ENCODE measurements around the gene KNL1. TPM values are rescaled to one million over a fixed set of nuclear protein-coding genes. Genes with fewer than 3 reads are reported as not detected.

Gene KNL1
- total and polyA plus RNA-seq, 4 donors, result 1.5 to 38.5 (median 2.9) TPM

GRCh38 chr15:40567111-40567510 is 26.9 kb upstream of the KNL1 start:
- Histone ChIP-seq H3K36me3 (ENCODE audit: control insufficient read depth in 4 of 4, insufficient read depth in 3 of 4, low read depth in 1 of 4, low read length in 3 of 4) (peaks cover 4% of the 10 kb centered on the region in 4 donors), H3K9me3 (ENCODE audit: control insufficient read depth in 4 of 4, low read length in 3 of 4) (no peaks in the 10 kb centered on the region), H3K4me3 (ENCODE audit: low read depth in 1 of 3, low read length in 3 of 3) (no peak overlapping the region), H3K9ac (ENCODE audit: low read depth in 1 of 2, low read length in 2 of 2) (no peak overlapping the region), H3K4me1 (ENCODE audit: control insufficient read depth in 4 of 4, insufficient read depth in 4 of 4, low read length in 3 of 4) (peaks cover 1 to 34% (median 24%) of the 10 kb centered on the region in 4 donors), H3K27me3 (ENCODE audit: control insufficient read depth in 4 of 4, insufficient read depth in 4 of 4, low read length in 3 of 4) (no peaks in the 10 kb centered on the region), H3K27ac (ENCODE audit: low read depth in 1 of 2, low read length in 2 of 2) (no peak overlapping the region)
- WGBS, result 26% methylated on average over 7 of the region's 7 CpGs
- DNase-seq (ENCODE audit: low spot score), result no peak
- TF ChIP-seq JUND (IDR thresholded peaks at IDR 0.05) (no peak), HNF4A (conservative IDR thresholded peaks at IDR 0.05) (peak in 1 of 2 donors; percentile 11), RAD21 (IDR thresholded peaks at IDR 0.05) (peak; percentile 35 to 58), ZBTB33 (IDR thresholded peaks at IDR 0.05) (no peak)
- TF ChIP-seq, protein P1, sequence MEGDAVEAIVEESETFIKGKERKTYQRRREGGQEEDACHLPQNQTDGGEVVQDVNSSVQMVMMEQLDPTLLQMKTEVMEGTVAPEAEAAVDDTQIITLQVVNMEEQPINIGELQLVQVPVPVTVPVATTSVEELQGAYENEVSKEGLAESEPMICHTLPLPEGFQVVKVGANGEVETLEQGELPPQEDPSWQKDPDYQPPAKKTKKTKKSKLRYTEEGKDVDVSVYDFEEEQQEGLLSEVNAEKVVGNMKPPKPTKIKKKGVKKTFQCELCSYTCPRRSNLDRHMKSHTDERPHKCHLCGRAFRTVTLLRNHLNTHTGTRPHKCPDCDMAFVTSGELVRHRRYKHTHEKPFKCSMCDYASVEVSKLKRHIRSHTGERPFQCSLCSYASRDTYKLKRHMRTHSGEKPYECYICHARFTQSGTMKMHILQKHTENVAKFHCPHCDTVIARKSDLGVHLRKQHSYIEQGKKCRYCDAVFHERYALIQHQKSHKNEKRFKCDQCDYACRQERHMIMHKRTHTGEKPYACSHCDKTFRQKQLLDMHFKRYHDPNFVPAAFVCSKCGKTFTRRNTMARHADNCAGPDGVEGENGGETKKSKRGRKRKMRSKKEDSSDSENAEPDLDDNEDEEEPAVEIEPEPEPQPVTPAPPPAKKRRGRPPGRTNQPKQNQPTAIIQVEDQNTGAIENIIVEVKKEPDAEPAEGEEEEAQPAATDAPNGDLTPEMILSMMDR (IDR thresholded peaks at IDR 0.05; ENCODE audit: low read depth, low read length, missing input control), result peak; percentile 8

GRCh38 chr15:40569129-40569953 is 24.7 kb upstream of the KNL1 start, which contains the start of gene RPUSD2:
Gene RPUSD2 (plus strand): TSS chr15:40569299. CDS start chr15:40569338, 39 bp downstream.
- Histone ChIP-seq H3K4me3 (ENCODE audit: low read depth in 1 of 3, low read length in 3 of 3) (peak within 1 kb of the TSS; percentile 74 to 97 (median 83)), H3K9ac (ENCODE audit: low read depth in 1 of 2, low read length in 2 of 2) (peak within 1 kb of the TSS; percentile 71 to 75), H3K27ac (ENCODE audit: low read depth in 1 of 2, low read length in 2 of 2) (peak within 1 kb of the TSS; percentile 52 to 74), H3K36me3 (ENCODE audit: control insufficient read depth in 4 of 4, insufficient read depth in 3 of 4, low read depth in 1 of 4, low read length in 3 of 4) (peaks cover 0 to 14% (median 13%) of the 10 kb centered on the region in 4 donors), H3K27me3 (ENCODE audit: control insufficient read depth in 4 of 4, insufficient read depth in 4 of 4, low read length in 3 of 4) (no peaks in the 10 kb centered on the region), H3K9me3 (ENCODE audit: control insufficient read depth in 4 of 4, low read length in 3 of 4) (no peaks in the 10 kb centered on the region), H3K4me1 (ENCODE audit: control insufficient read depth in 4 of 4, insufficient read depth in 4 of 4, low read length in 3 of 4) (peaks cover 1 to 25% (median 18%) of the 10 kb centered on the region in 4 donors)
- peak; percentile 95 for DNase-seq (ENCODE audit: low spot score)
- TF ChIP-seq MAX (IDR thresholded peaks at IDR 0.05), result peak; percentile 93
- TF ChIP-seq RAD21 (IDR thresholded peaks at IDR 0.05), result peak in 1 of 2 donors; percentile 24
- no peak for TF ChIP-seq NR2F2 (IDR thresholded peaks at IDR 0.05)
- TF ChIP-seq HNF4A (conservative IDR thresholded peaks at IDR 0.05), result peak; percentile 10 to 18
- TF ChIP-seq YY1 (IDR thresholded peaks at IDR 0.05), result peak; percentile 58
- TF ChIP-seq, protein P2, sequence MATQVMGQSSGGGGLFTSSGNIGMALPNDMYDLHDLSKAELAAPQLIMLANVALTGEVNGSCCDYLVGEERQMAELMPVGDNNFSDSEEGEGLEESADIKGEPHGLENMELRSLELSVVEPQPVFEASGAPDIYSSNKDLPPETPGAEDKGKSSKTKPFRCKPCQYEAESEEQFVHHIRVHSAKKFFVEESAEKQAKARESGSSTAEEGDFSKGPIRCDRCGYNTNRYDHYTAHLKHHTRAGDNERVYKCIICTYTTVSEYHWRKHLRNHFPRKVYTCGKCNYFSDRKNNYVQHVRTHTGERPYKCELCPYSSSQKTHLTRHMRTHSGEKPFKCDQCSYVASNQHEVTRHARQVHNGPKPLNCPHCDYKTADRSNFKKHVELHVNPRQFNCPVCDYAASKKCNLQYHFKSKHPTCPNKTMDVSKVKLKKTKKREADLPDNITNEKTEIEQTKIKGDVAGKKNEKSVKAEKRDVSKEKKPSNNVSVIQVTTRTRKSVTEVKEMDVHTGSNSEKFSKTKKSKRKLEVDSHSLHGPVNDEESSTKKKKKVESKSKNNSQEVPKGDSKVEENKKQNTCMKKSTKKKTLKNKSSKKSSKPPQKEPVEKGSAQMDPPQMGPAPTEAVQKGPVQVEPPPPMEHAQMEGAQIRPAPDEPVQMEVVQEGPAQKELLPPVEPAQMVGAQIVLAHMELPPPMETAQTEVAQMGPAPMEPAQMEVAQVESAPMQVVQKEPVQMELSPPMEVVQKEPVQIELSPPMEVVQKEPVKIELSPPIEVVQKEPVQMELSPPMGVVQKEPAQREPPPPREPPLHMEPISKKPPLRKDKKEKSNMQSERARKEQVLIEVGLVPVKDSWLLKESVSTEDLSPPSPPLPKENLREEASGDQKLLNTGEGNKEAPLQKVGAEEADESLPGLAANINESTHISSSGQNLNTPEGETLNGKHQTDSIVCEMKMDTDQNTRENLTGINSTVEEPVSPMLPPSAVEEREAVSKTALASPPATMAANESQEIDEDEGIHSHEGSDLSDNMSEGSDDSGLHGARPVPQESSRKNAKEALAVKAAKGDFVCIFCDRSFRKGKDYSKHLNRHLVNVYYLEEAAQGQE (IDR thresholded peaks at IDR 0.05), result peak; percentile 51
- TF ChIP-seq JUND (IDR thresholded peaks at IDR 0.05), result no peak
- TF ChIP-seq GABPA (IDR thresholded peaks at IDR 0.05 in 1 of 2, conservative IDR thresholded peaks at IDR 0.05 in 1 of 2), result no peak
- no peak for TF ChIP-seq EGR1 (IDR thresholded peaks at IDR 0.05; ENCODE audit: low read depth in 2 of 2)
- no peak for TF ChIP-seq HNF4G (IDR thresholded peaks at IDR 0.05)
- TF ChIP-seq, protein P1 (IDR thresholded peaks at IDR 0.05; ENCODE audit: low read depth, low read length, missing input control), result no peak
- peak in 1 of 2 donors; percentile 75 for TF ChIP-seq RXRA (IDR thresholded peaks at IDR 0.05)
- TF ChIP-seq SP1 (IDR thresholded peaks at IDR 0.05), result peak; percentile 71
- under 1% methylated on average over 62 of the region's 62 CpGs for WGBS
